GM18858 (cell line): ENCODE data around the gene MEAF6.
"Not testable (repeated sequence)": the region's sequence is repeated elsewhere in the genome, so short reads cannot be mapped to it uniquely, and the experiment has no call there.

Experiments used
- ATAC-seq: cut with Tn5 transposase; IDR thresholded peaks from one replicate; pipeline ENCODE4 v1.9.1; 2021; ENCODE audit not compliant: unreplicated experiment

The MEAF6 gene

DNA sequence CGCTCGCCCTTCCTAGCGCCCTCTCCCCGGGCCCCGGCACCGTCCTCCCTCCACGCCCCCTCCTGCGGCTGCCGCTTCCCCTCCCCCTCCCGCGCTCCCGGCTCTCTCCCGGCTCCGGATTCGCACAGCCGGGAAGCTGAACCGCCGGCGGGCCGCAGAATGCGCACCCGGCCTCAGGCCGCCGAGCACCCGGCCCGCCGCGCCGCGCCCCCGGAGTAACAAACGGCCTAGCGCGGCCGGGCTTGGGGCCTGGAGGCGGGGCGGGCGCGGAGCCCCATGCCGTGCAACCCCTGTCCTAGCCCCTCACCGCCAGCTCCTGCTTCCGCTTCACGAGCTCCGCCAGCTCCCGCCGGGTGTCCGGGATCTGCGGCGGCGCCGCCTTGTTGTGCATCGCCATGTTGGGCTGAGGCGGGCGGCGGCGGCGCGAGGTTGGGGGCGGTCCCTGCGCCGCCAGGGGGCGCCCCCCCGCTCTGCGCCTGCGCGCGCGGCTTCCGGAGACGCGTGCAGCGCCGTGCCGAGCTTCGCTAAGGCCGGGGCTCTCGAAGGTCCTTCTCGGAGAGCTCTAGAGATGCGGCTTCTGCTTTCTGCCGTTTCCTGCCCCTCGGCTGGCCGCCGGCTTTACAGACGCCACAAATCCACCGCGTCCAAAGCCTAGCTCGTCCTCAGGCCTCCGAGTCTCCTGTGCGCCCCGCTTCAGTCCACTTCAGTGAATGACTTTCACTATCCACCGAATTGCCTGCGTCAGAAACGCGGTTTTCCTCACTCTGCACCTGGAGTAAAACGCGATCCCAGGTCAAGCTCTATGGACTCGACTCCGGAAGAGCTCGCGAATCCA lies at the start of gene MEAF6:
Gene MEAF6, minus strand, starts transcription at position 417 of the 835 bp plus-strand sequence. Its CDS starts 20 bp downstream, at position 397.
- peak; percentile 74 for ATAC-seq

DNA sequence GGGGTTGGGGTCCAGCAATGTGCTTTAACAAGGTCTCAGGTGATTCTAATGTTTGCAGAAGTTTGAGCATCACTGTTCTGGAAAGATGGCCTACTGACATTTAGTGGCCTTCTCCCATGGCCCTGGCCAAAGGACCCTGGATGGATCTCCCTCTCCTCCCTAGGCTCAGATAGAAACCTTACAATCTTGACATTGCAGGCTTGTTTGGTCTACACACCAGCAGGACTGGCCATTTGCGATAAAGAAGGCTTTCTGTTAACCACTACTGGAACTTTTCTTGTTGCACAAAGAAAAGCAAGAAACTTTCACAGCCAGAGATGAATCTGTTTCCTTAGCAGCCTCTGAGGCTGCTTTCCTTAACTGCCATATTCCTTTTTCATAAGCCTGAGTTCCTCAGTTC lies 48.4 kb upstream of the MEAF6 start:
- ATAC-seq, result no peak

DNA sequence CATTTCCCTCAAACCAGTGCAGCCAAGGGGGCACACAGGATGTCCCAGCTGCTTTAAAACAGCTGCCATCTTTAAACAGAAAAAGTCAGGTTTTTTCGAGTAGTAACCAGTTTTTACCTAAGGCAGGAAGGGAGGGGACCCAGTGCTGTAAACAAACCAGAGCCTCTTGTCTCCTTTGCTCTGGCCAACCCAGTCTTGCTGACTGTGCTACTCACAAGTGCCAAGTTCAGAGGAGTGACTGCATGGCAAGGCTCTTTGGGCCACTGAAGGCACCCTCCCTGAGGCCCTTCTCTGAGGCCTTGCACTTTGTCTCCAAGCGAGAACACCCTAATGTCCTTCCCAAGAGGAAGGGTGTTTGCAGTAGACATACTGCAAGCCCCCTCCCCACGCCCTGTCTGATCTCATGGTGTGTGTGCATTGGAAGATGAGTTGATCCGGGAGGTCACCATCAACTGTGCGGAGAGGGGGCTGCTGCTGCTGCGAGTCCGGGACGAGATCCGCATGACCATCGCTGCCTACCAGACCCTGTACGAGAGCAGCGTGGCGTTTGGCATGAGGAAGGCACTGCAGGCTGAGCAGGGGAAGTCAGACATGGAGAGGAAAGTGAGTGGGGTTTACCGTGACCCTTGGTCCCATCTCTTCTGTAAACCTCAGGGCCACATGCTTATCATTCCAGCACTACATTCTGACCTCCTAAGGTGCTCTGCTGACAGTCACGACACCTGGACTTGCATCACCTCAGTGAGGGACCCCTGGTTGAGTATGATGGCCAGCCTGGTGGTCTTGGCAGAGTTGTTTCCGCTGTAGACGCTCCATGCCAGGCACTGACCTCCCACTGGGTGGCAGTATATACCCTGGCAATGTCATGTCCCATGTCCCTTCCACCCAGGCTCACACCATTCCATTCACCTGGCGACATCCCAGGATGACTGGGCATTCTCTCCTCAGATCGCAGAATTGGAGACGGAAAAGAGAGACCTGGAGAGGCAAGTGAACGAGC lies 46.9 kb upstream of the MEAF6 start:
- no peak for ATAC-seq

DNA sequence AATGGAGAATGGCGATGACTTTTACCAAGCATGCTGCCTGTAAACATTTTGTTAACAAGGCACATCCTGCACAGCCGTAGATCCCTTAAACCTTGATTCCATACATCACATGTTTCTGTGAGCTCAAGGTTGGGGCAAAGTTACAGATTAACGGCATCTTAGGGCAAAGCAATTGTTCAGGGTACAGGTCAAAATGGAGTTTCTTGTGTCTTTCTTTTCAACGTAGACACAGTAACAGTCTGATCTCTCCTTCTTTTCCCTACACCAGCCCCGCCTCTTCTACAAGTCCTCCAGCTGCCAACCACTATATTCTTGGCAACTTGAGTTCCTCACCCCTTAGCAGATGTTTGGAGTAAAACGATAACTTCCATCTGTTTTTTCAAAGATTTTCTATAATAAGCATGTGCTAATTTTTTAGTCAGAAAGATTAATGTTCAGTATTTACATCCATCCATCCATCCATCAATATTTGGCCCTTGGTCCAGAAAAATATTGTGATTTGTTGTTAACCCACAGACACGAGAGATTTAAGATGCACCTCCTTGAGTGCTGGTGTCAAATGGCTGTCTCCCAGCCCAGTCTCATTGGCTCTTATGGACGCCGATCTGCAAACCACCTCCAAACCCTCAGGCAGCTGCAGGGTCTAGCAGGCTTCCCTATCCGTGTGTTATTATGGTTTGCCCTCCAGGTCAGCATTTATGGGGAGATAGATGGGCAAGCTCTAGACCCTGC lies 46.0 kb upstream of the MEAF6 start:
- ATAC-seq, result no peak

DNA sequence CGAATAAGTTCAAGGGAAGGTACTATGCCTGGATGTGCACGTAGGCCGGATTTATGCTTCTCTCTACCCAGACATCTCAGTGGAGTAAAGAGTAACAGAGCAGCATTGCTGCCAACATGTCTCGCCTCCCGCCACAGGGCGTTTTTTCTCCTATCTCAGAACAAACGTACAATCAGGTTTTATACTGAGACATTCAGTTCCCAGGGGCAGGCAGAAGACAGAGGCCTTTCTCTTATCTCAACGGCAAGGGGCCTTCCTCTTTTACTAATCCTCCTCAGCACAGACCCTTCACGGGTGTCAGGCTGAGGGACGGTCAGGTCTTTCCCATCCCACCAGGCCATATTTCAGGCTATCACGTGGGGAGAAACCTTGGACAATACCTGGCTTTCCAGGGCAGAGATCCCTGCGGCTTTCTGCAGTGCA lies 45.4 kb upstream of the MEAF6 start:
- ATAC-seq, result not testable (repeated sequence)

DNA sequence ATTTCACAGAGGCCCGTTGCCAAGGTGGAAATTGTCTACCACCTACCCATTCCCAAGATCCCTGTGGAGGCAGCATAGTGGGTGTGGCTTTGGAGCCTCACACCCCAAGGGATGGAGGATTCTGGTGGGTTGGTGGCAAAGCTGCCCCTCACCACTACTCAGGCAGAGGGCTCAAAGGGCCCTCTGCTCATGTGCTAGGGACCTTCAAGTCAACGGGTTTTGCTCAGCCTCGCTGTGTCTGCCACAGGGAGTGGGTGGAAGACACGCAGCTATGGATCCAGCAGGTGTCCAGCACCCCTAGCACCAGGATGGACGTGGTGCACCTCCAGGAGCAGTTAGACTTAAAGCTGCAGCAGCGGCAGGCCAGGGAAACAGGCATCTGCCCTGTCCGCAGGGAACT lies 44.5 kb upstream of the MEAF6 start:
- ATAC-seq, result no peak

DNA sequence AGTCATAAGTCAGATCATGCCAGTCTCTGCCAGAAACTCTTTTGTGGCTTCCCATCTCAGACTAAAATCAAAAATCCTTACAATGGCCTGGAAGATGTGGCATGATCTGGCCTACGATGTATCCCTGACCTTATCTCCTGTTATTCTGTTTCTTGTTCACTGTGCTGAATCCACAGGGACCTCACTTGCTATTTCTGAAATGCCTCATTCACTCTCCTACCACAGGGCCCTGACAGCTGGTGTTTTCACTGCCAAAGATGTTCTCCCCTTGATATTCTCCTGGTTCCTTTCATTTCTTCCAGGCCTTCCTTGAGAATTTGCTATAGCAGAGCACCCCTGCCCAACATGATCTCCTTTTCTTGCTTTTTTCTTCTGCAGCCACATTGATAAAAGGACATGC lies 43.8 kb upstream of the MEAF6 start:
- ATAC-seq, result no peak

DNA sequence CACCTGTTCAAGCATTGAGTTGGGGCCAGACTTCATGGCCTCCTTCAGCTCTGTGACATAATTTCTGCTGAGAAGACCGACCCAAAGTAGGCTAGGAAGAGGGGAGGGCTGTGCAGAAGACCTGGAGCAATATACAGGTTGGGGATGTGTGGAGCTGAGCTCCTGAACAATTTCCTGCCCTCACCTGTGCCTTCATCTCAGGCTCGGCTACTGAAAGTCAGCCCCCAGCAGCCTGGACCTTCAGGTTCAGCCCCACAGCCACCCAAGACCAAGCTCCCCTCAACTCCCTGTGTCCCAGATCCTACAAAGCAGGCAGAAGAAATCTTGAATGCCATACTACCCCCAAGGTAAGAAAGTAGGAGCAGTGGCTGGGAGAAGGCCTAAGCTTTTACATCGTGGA lies 42.8 kb upstream of the MEAF6 start:
- ATAC-seq, result no peak

DNA sequence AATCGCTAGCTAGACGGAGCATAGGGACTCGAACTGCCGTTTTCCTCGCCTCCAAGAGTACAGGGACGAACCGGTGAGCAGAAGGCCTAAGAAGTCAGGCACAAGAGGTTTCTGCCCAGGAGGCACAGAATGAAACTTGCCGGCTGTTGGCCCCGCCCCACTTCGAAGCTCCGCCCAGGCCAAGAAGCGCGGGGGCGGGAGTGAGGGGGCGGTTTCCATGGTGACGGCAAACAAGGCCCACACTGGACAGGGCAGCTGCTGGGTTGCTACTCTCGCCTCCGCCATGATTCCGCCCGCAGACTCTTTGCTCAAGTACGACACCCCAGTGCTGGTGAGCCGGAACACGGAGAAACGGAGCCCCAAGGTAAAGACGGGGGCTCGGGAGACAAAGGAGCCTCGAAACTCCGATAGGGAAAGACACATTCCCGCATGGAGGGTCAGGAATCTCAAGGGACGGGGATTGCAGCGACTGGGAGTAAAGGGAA lies 42.2 kb upstream of the MEAF6 start, which contains the start of gene DNALI1:
Gene DNALI1, plus strand, starts transcription at position 229 of the 485 bp plus-strand sequence. Its CDS starts 55 bp downstream, at position 284.
- no peak for ATAC-seq

DNA sequence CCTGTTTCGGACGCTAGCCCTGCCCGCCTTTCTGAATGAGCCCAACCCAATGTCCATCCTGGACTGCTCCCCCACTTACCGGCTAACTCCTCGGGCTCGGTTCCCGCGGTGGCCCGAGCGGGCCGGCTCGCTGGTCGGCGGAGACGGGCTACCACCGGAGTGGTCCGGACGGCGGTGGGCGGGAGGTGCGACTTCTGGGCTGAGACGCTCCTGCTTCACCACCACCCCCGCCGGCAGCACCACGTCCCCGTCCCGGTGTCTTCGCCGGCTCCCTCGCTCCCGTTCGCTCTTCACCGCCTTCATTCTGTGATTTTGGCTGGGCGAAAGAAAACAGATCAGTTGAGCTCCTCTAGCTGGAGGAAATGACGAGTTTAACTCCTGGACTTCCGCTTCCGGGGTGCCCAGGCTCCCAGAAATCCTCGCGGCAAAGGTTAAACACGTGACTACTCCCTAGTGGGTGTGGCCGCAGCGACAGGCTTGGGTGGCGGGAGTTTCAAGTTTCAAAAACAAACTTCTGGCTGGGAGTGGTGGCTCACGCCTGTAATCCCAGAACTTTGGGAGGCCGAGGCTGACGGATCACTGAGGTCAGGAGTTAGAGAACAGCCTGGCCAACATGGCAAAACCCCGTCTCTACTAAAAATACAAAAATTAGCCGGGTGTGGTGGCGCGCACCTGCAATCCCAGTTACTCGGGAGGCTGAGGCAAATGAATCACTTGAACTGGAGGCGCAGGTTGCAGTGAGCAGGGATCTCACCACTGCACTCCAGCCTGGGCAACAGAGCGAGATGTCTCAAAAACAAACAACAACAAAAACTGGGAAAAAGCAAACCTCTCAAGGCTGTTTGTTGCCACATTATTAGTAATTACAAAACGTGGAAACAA lies 39.6 kb upstream of the MEAF6 start, which contains the start of gene SNIP1:
Gene SNIP1, minus strand, starts transcription at position 367 of the 882 bp plus-strand sequence. Its CDS starts 64 bp downstream, at position 303.
- ATAC-seq, result no peak

DNA sequence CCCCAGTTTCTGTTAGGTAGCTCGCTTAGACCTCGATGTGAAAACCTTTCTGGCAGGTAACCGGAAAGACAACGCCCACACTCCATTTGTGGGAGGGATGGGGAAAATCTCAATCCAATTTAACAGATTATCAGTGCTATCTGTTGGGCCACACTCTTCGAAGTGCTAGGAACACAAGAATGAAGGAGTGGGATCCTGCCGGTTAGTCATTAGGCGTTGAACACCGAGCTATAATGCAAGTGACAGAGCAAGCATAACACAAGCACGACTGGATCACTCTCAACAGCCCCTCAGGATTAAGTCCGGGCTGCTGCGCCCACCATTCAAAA lies 39.0 kb upstream of the MEAF6 start:
- ATAC-seq, result no peak

DNA sequence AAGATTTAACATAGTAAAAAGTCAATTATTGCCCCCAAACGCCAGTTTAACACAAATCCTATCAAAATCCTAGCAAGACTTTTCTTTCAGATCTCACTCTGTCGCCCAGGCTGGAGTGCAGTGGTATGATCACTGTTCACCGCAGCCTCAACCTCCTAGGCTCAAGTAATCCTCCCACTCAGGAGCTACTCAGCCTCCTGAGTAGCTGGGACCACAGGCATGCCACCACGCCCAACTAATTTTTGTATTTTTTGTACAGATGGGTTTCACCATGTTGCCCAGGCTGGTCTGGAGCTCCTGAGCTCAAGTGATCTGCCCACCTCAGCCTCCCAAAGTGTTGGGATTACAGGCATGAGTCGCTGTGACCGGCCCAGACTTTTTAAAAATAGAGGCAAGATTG lies 34.8 kb upstream of the MEAF6 start:
- no peak for ATAC-seq

DNA sequence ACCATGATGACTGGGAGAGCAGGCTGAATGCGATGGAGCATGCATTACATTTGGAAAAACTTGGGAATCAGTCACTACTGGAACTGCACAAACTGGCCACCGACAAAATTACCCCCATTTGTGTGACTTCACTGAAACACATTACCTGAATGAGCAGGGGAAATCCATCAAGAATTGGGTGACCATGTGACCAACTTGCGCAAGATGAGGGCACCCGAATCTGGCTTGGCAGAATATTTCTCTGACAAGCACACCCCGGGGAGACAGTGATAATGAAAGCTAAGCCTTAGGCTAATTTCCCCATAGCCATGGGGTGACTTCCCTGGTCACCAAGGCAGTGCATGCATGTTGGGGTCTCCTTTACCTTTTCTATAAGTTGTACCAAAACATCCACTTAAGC lies 30.5 kb upstream of the MEAF6 start:
- ATAC-seq, result no peak

DNA sequence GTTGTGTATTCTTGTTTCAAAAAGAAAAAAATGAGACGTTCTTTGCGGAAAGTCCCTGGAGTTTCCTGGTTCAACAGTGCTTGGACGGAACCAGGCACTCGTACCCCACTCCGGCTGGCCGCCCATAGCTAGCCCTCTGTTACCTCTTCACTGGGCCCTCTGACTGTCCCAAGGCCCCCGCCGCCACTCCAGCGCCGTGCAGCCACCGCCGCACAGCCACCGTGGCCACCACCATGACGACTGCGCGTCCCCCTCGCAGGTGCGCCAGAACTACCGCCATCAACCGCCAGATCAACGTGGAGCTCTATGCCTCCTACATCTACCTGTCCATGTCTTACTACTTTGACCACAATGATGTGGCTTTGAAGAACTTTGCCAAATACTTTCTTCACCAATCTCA lies 30.0 kb upstream of the MEAF6 start:
- ATAC-seq, result no peak

DNA sequence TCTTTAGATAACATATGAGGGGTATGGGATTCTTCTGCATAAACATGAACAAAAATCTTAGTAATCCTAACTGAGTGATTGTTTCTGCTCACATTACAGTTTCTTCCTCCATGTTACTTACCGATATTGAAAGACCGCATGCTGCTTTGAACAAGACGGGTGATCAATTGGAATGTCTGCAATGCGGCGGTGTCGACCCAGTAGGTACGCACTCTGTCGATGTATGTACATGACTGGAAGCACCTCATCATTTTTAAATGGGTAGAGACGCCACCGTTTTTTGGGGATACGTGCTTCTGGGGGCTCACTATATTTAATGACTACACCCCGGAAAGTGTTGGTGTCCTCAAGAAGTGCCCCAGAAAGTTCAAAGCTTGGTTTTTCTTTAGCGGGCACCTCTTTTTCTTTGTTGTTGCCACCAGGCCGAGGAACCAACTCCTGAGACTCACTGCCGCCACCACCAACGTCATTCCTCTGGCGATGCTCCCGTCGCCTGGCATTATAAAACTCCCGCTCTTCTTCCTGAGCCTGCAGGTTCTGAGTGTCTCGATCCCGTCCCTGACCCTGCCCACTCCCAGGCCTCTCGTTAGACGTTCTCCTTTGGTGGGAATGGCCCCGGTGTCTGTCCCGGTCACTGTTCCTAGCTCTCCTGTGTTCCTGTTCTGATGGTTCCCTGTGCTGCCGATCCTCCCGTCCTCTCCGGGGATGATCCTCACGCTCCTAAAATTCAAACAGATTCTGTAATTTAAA lies 25.6 kb upstream of the MEAF6 start:
- no peak for ATAC-seq

DNA sequence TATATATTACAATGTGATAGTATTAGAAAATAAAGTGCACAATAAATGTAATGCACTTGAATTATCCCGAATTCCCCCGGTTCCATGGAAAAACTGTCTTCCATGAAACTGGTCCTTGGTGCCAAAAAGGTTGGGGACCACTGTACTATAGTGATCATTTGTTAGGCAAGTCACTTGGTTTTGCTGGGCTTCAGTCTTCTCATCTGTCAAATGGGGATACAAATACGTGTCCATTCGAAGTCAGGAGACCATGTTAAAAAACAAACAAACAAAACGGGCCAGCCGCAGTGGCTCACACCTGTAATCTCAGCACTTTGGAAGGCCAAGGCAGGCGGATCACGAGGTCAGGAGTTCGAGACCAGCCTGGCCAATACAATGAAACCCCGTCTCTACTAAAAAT lies 24.6 kb upstream of the MEAF6 start:
- ATAC-seq, result not testable (repeated sequence)

DNA sequence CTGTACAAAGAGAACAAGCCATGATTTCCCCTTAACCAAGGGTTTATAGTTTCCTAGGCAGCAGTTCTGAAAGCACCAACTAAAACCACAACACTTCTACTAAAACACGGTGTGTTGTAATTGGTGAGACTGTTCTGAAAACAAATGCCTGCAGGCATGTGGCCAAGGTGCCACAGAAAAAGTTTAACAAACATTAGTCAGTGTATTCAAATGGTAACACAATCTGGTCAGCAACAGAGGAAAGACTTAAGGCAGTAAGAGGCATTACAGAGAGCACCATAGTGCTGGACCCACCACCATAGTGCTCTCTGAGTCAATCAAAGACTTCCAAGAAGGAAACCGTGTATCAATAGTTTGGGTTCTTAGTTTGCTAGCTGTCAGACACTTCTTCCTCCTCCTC lies 22.8 kb upstream of the MEAF6 start:
- no peak for ATAC-seq

DNA sequence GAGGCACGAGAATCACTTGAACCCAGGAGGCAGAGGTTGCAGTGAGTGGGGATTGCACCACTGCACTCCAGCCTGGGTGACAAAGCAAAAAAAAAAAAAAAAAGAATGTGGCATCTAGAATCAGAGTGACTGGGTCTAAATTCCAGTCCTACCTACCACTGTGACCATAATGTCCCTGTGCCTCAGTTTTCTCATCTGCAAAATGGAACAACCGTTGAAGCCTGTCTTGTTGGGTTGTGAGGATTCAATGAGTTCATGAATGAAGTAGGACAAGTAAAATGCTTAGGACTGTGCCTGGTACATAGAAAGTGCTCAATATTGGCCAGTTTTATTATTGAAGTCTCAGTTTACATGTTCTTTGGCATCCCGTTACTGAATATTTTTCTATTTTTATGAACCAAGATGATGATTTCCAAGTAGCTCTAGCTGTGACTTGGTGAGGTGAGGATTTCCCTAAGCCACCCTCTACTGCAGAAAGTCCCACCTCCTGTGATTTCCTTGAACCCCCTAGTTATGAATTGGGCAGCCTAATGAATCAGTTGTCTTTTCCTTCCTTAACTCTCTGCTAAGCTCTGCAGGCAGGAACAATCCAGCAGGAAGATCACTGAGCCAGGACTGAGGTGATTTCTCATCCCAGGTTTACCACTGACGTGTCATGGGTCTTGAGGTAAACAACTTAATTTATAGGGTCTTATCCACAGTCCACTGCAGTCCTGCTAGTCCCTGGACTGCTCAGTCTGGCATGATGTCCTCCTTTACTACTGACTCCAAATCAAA lies 18.9 kb upstream of the MEAF6 start:
- no peak for ATAC-seq
